Loucy (cell line): Measurements from ENCODE around the gene SPATA31D1.

Experiments used
- H2AFZ ChIP-seq: fragments of 200-600 bp; sonication (generic); 2 replicates; pipeline ENCODE4 v1.6.0; 2016; ENCODE audit warnings: antibody characterized with exemption, mild to moderate bottlenecking, low read length, moderate library complexity
- H3F3A ChIP-seq: fragments of 200-600 bp; 2 replicates; pipeline ENCODE4 v1.6.0; 2016; ENCODE audit warnings: antibody characterized with exemption, low read depth, mild to moderate bottlenecking
- H3K27me3 ChIP-seq: fragments of 200-600 bp; sonication (generic); 2 replicates; pipeline ENCODE4 v1.6.1; 2014; ENCODE audit warnings: low read length, mild to moderate bottlenecking; ENCODE audit not compliant: insufficient read depth, poor library complexity, severe bottlenecking
- H3K36me3 ChIP-seq: fragments of 200-600 bp; sonication (generic); 2 replicates; pipeline ENCODE4 v1.6.1; 2016; ENCODE audit warnings: low read length; ENCODE audit not compliant: insufficient read depth
- H3K4me1 ChIP-seq: fragments of 200-600 bp; sonication (generic); 2 replicates; pipeline ENCODE4 v1.5.1; 2014; ENCODE audit warnings: low read length, mild to moderate bottlenecking; ENCODE audit not compliant: insufficient read depth, poor library complexity, severe bottlenecking
- H3K4me2 ChIP-seq: fragments of 200-600 bp; sonication (generic); 2 replicates; pipeline ENCODE4 v1.6.0; 2014; ENCODE audit warnings: antibody characterized with exemption, low read length, low read depth, mild to moderate bottlenecking; ENCODE audit not compliant: poor library complexity, severe bottlenecking
- H3K4me3 ChIP-seq: fragments of 200-600 bp; sonication (generic); 2 replicates; pipeline ENCODE4 v1.5.1; 2014; ENCODE audit warnings: low read length, mild to moderate bottlenecking, mixed read lengths; ENCODE audit not compliant: poor library complexity, severe bottlenecking
- H3K79me2 ChIP-seq: fragments of 200-600 bp; sonication (generic); 2 replicates; pipeline ENCODE4 v1.6.1; 2014; ENCODE audit warnings: low read length; ENCODE audit not compliant: insufficient read depth
- H3K9ac ChIP-seq: fragments of 200-600 bp; sonication (generic); 2 replicates; pipeline ENCODE4 v1.6.0; 2014; ENCODE audit warnings: mild to moderate bottlenecking, low read depth, low read length, moderate library complexity; ENCODE audit not compliant: poor library complexity, severe bottlenecking
- H3K9me2 ChIP-seq: fragments of 200-600 bp; sonication (generic); replicated peaks from 2 replicates; pipeline ENCODE4 v1.6.1; 2016; ENCODE audit warnings: low read depth, low read length, mixed read lengths
- H3K9me3 ChIP-seq: fragments of 200-600 bp; sonication (generic); 2 replicates; pipeline ENCODE4 v1.6.1; 2014; ENCODE audit warnings: mild to moderate bottlenecking, antibody characterized with exemption, low read length, low read depth; ENCODE audit not compliant: insufficient read depth
- H4K20me1 ChIP-seq: fragments of 200-600 bp; sonication (generic); 2 replicates; pipeline ENCODE4 v1.6.0; 2014; ENCODE audit warnings: antibody characterized with exemption, low read length, mild to moderate bottlenecking; ENCODE audit not compliant: insufficient read depth, poor library complexity, severe bottlenecking
- EZH2phosphoT487 ChIP-seq: fragments of 200-600 bp; IDR thresholded peaks from 2 replicates; pipeline ENCODE4 v1.6.1; 2018; ENCODE audit warnings: antibody characterized with exemption, mild to moderate bottlenecking, moderate library complexity, borderline replicate concordance
- TF ChIP-seq, protein P1 (sequence below): fragments of 200-600 bp; sonication (generic); conservative IDR thresholded peaks from 2 replicates; pipeline ENCODE4 v1.5.1; 2014; ENCODE audit warnings: mild to moderate bottlenecking, antibody characterized with exemption, low read length

SPATA31D1 gene

DNA sequence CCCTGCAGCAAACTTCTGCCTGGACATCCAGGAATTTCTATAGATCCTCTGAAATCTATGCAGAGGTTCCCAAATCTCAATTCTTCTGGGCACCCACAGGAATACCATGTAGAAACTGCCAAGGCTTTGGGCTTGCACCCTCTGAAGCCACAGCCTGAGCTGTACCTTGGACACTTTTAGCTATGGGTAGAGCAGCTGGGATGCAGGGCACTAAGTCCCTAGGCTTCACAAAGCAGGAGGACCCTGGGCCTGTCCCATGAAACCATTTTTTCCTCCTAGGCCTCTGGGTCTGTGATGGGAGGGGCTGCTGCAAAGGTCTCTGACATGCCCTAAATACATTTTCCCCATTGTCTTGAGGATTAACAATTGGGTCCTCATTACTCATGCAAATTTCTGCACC, 32.9 kb upstream of the SPATA31D1 start:
- H3F3A ChIP-seq = no peaks in the 10 kb centered on the region

DNA sequence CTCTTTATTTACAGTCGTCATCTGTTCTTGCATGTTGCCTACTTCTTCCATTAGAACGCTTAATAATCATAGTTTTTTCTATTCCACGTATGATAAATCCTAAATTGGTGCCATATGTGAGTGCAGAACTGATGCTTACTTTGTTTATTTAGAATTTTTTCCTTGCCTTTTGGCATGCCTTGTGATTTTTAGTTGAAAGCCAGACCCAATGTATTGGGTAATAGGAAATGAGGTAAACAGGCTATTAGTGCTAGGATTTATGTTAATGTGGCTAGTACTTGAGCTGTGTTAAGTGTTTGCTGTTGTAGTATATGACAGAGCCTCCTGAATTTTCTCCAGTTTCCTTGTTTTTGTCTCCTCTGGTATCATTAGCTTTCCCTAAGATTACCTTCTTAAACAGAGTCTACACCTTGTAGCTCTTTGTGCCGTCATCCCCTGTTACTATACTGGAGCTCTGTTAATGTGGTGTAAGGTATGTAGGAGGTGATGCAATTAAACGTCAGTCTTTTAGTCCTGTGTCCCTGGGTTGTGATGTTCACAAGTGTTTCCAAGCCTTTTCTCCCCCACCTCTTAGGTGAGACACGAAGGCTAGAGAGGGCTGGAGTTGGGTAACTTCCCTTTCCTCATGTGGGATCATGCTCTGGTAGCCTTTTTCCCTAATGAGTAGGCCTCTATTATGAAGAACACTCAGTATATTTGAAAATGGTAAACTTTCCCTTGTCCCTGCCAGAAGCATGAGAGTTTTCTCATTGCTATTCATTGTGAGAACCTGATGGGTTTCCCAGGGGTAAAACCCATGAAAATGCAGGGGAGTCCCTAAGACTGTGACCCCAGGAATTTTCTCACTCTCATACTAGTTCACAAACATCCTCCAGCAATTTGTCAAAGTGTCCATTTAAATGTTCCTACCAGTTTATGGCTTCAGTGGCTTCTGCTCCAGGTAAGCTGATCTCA, 24.1 kb upstream of the SPATA31D1 start:
- no peak overlapping the region for H3K4me2 ChIP-seq
- no peaks in the 10 kb centered on the region for H3K27me3 ChIP-seq
- H3K4me3 ChIP-seq = no peak overlapping the region
- no peak for TF ChIP-seq EZH2phosphoT487
- TF ChIP-seq, protein P1, sequence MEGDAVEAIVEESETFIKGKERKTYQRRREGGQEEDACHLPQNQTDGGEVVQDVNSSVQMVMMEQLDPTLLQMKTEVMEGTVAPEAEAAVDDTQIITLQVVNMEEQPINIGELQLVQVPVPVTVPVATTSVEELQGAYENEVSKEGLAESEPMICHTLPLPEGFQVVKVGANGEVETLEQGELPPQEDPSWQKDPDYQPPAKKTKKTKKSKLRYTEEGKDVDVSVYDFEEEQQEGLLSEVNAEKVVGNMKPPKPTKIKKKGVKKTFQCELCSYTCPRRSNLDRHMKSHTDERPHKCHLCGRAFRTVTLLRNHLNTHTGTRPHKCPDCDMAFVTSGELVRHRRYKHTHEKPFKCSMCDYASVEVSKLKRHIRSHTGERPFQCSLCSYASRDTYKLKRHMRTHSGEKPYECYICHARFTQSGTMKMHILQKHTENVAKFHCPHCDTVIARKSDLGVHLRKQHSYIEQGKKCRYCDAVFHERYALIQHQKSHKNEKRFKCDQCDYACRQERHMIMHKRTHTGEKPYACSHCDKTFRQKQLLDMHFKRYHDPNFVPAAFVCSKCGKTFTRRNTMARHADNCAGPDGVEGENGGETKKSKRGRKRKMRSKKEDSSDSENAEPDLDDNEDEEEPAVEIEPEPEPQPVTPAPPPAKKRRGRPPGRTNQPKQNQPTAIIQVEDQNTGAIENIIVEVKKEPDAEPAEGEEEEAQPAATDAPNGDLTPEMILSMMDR = no peak
- no peaks in the 10 kb centered on the region for H3F3A ChIP-seq
- no peaks in the 10 kb centered on the region for H4K20me1 ChIP-seq
- no peaks in the 10 kb centered on the region for H3K9me2 ChIP-seq
- no peak overlapping the region for H3K9ac ChIP-seq
- H3K4me1 ChIP-seq = no peaks in the 10 kb centered on the region
- no peak overlapping the region for H2AFZ ChIP-seq
- H3K36me3 ChIP-seq = no peaks in the 10 kb centered on the region
- H3K9me3 ChIP-seq = no peaks in the 10 kb centered on the region
- H3K79me2 ChIP-seq = no peaks in the 10 kb centered on the region

More for the DNA sequence above, 32.9 kb upstream of the SPATA31D1 start:
- H3K36me3 ChIP-seq = no peaks in the 10 kb centered on the region
- no peaks in the 10 kb centered on the region for H3K79me2 ChIP-seq
- TF ChIP-seq, protein P1 = no peak
- no peak for TF ChIP-seq EZH2phosphoT487
- H3K9me2 ChIP-seq = no peaks in the 10 kb centered on the region
- H3K4me1 ChIP-seq = no peaks in the 10 kb centered on the region
- no peak overlapping the region for H3K9ac ChIP-seq
- H3K9me3 ChIP-seq = peaks cover 7% of the 10 kb centered on the region; the same call in 1 of the 2 replicates
- no peaks in the 10 kb centered on the region for H4K20me1 ChIP-seq
- H3K27me3 ChIP-seq = no peaks in the 10 kb centered on the region
- H3K4me3 ChIP-seq = no peak overlapping the region
- H3K4me2 ChIP-seq = no peak overlapping the region
- H2AFZ ChIP-seq = no peak overlapping the region

- no peaks in the 10 kb centered on the region for H3K79me2 ChIP-seq
- no peaks in the 10 kb centered on the region for H3F3A ChIP-seq
- H3K4me3 ChIP-seq = no peak overlapping the region
- no peaks in the 10 kb centered on the region for H3K9me3 ChIP-seq
- H4K20me1 ChIP-seq = no peaks in the 10 kb centered on the region
- H3K4me2 ChIP-seq = no peak overlapping the region
- no peaks in the 10 kb centered on the region for H3K9me2 ChIP-seq
- no peak overlapping the region for H3K9ac ChIP-seq
- H3K36me3 ChIP-seq = no peaks in the 10 kb centered on the region
- no peaks in the 10 kb centered on the region for H3K27me3 ChIP-seq
- H3K4me1 ChIP-seq = no peaks in the 10 kb centered on the region
- H2AFZ ChIP-seq = no peak overlapping the region
- TF ChIP-seq EZH2phosphoT487 = no peak
- TF ChIP-seq, protein P1 = no peak
Observed at GRCh38 chr9:81968026-81968425, 20.5 kb upstream of the SPATA31D1 start.
